Mesendoderm (in vitro differentiated cells): ENCODE results near the gene RNASEH2A.

Experiments
- DNase-seq: peaks from one replicate; pipeline ENCODE4 v3.0.0; 2013
- H2AK5ac ChIP-seq: 2 replicates; pipeline ENCODE4 v1.6.1; 2013; ENCODE audit warnings: low read length, inconsistent platforms
- H2BK120ac ChIP-seq: 2 replicates; pipeline ENCODE4 v1.6.1; 2013; ENCODE audit warnings: low read depth, mild to moderate bottlenecking, low read length, moderate library complexity, mixed read lengths
- H2BK15ac ChIP-seq: replicated peaks from 2 replicates; pipeline ENCODE4 v1.6.1; 2013; ENCODE audit warnings: low read depth, mild to moderate bottlenecking, moderate library complexity
- H2BK5ac ChIP-seq: 2 replicates; pipeline ENCODE4 v1.6.1; 2013; ENCODE audit warnings: low read length, inconsistent platforms
- H3K18ac ChIP-seq: 2 replicates; pipeline ENCODE4 v1.6.1; 2013; ENCODE audit warnings: mild to moderate bottlenecking, low read length, mixed read lengths
- H3K23ac ChIP-seq: one replicate; pipeline ENCODE4 v1.6.1; 2013; ENCODE audit warnings: low read length
- H3K27ac ChIP-seq: 2 replicates; pipeline ENCODE4 v1.5.1; 2013; ENCODE audit warnings: low read depth, mild to moderate bottlenecking, inconsistent platforms, low read length, moderate library complexity
- H3K27me3 ChIP-seq: 2 replicates; pipeline ENCODE4 v1.6.1; 2013; ENCODE audit warnings: low read length, control low read depth, mild to moderate bottlenecking, inconsistent platforms; ENCODE audit not compliant: insufficient read depth, poor library complexity
- H3K36me3 ChIP-seq: 2 replicates; pipeline ENCODE4 v1.6.1; 2013; ENCODE audit warnings: low read length, inconsistent platforms; ENCODE audit not compliant: control insufficient read depth, insufficient read depth
- H3K4ac ChIP-seq: one replicate; pipeline ENCODE4 v1.6.1; 2013; ENCODE audit warnings: low read depth, mild to moderate bottlenecking, low read length, moderate library complexity
- H3K4me1 ChIP-seq: 2 replicates; pipeline ENCODE4 v1.6.1; 2013; ENCODE audit warnings: low read depth, low read length, inconsistent platforms; ENCODE audit not compliant: control insufficient read depth
- H3K4me2 ChIP-seq: 2 replicates; pipeline ENCODE4 v1.6.1; 2013; ENCODE audit warnings: low read length
- H3K4me3 ChIP-seq: 2 replicates; pipeline ENCODE4 v1.5.1; 2013; ENCODE audit warnings: mild to moderate bottlenecking, low read length
- H3K56ac ChIP-seq: one replicate; pipeline ENCODE4 v1.6.1; 2013; ENCODE audit warnings: low read length
- H3K79me1 ChIP-seq: 2 replicates; pipeline ENCODE4 v1.6.1; 2013; ENCODE audit warnings: low read length, inconsistent platforms
- H3K79me2 ChIP-seq: 2 replicates; pipeline ENCODE4 v1.6.1; 2013; ENCODE audit warnings: mild to moderate bottlenecking, low read length; ENCODE audit not compliant: control insufficient read depth, insufficient read depth
- H3K9ac ChIP-seq: 2 replicates; pipeline ENCODE4 v1.6.1; 2013; ENCODE audit warnings: low read length, inconsistent platforms
- H4K5ac ChIP-seq: one replicate; pipeline ENCODE4 v1.6.1; 2013; ENCODE audit warnings: low read length
- H4K8ac ChIP-seq: one replicate; pipeline ENCODE4 v1.6.1; 2013; ENCODE audit warnings: low read depth, mild to moderate bottlenecking, control low read depth, low read length, moderate library complexity
- WGBS: extraction: QIAGEN DNeasy Blood & Tissue Kit; methylation state at CpG from one replicate; pipeline ENCODE4 v1.1.7; 2013; ENCODE audit warnings: low lambda C conversion rate, missing lambda C conversion rate; ENCODE audit not compliant: insufficient coverage; ENCODE audit errors: extremely low coverage; 5-methylcytosine and 5-hydroxymethylcytosine counted together

The RNASEH2A gene

GRCh38 chr19:12779162-12779993 lies 27.0 kb upstream of the RNASEH2A start:
- H3K79me1 ChIP-seq = no peaks in the 10 kb centered on the region
- no peak overlapping the region for H3K18ac ChIP-seq
- H3K27me3 ChIP-seq = no peaks in the 10 kb centered on the region
- no peak overlapping the region for H3K4me2 ChIP-seq
- no peak overlapping the region for H3K23ac ChIP-seq
- H3K36me3 ChIP-seq = no peaks in the 10 kb centered on the region
- no CpG with 5 or more reads among the region's 15 CpGs for WGBS
- peak overlapping the region; percentile 78 for H3K9ac ChIP-seq
- DNase-seq = peak; percentile 71
- peak overlapping the region; percentile 6 for H3K4ac ChIP-seq
- no peak overlapping the region for H4K5ac ChIP-seq
- no peaks in the 10 kb centered on the region for H3K79me2 ChIP-seq
- H3K56ac ChIP-seq = peak overlapping the region; percentile 95
- no peak overlapping the region for H2BK5ac ChIP-seq
- no peak overlapping the region for H2BK15ac ChIP-seq
- H2BK120ac ChIP-seq = no peak overlapping the region
- no peak overlapping the region for H3K4me3 ChIP-seq
- H2AK5ac ChIP-seq = no peak overlapping the region
- peak overlapping the region; percentile 36 for H3K27ac ChIP-seq
- H4K8ac ChIP-seq = no peak overlapping the region
- H3K4me1 ChIP-seq = peaks cover 12% of the 10 kb centered on the region

DNA sequence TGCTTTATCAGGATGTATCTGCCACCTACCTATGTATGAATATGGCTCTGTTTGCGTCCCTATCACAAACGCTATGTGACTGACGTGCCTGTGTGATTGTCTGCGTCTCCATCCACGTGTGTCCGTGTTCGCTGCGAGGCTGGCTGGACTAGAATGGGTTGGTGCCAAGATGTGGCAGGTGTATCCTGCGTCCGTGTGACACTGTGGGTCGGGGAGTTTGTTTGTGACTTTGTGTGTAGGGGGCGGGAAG lies 24.3 kb upstream of the RNASEH2A start:
- Histone ChIP-seq H3K27me3 (no peaks in the 10 kb centered on the region), H3K79me1 (no peaks in the 10 kb centered on the region), H3K56ac (peak overlapping the region; percentile 82), H3K4ac (no peak overlapping the region), H3K36me3 (no peaks in the 10 kb centered on the region), H2BK5ac (no peak overlapping the region), H4K8ac (no peak overlapping the region), H3K4me3 (no peak overlapping the region), H3K23ac (no peak overlapping the region), H2BK120ac (no peak overlapping the region), H2AK5ac (no peak overlapping the region), H3K4me2 (peak overlapping the region; percentile 83), H3K18ac (no peak overlapping the region), H3K9ac (peak overlapping the region; percentile 77), H2BK15ac (no peak overlapping the region), H3K4me1 (peaks cover 12% of the 10 kb centered on the region), H3K27ac (no peak overlapping the region), H4K5ac (no peak overlapping the region), H3K79me2 (no peaks in the 10 kb centered on the region)
- WGBS = no CpG with 5 or more reads among the region's 12 CpGs
- DNase-seq = no peak

DNA sequence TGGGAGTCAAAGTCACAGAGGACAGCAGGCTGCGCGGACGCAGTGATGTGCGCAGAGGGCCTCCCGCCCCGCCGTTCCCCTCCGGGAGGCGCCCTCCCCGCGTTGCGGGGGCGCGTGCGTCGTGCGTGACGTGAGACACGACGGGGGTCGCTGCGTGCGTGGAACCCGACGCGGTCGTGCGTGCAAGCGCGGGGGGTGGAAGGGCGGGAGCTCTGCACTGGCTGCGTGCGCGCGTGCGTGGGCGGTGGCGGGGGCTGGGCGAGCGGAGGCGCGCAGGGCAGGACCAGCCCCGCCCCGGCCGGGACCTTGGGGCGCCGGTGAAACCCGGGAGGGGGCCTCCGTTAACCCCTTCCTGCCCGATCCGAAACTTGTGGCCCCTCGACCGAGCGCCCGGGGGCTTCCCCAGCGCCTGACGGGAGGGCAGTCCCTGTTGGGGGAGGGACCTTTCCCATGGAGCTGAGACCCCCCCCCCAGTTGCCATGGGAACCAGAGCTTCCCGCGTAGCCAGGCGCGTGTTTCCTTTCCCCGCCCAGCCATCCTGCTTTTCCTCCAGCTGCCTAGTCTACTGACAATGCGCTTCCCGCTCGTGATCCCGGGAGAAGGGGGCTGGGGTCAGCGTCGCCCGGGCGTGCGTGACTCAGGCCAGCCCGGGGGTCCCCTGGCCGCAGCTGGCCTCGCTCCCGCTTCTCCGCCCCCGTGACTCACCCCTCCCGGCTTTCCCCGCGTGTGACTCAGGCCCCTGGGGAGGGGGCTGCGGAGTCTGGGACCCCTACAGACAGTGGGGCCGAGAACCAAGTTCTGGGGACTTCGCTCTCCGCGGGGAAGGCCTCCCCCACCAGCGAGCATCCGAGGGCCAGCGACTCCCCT lies 23.7 kb upstream of the RNASEH2A start:
- Histone ChIP-seq H2BK5ac (no peak overlapping the region), H3K4me1 (peaks cover 12% of the 10 kb centered on the region), H3K36me3 (no peaks in the 10 kb centered on the region), H3K27ac (peak overlapping the region; percentile 43), H3K18ac (peak overlapping the region; percentile 69), H3K79me2 (no peaks in the 10 kb centered on the region), H3K9ac (peak overlapping the region; percentile 77), H3K79me1 (no peaks in the 10 kb centered on the region), H4K5ac (no peak overlapping the region), H2BK15ac (no peak overlapping the region), H2AK5ac (no peak overlapping the region), H3K23ac (no peak overlapping the region), H3K4me3 (peak overlapping the region; percentile 39), H4K8ac (no peak overlapping the region), H2BK120ac (no peak overlapping the region), H3K4me2 (peak overlapping the region; percentile 83), H3K27me3 (no peaks in the 10 kb centered on the region), H3K56ac (peak overlapping the region; percentile 82), H3K4ac (peak overlapping the region; percentile 89)
- WGBS = no CpG with 5 or more reads among the region's 88 CpGs
- DNase-seq = peak; percentile 67

GRCh38 chr19:12783291-12783848 lies 23.0 kb upstream of the RNASEH2A start:
- DNase-seq = no peak
- H3K18ac ChIP-seq = peak overlapping the region; percentile 69
- no peak overlapping the region for H4K8ac ChIP-seq
- H2BK15ac ChIP-seq = no peak overlapping the region
- H3K4me2 ChIP-seq = peak overlapping the region; percentile 22
- peak overlapping the region; percentile 11 for H3K27ac ChIP-seq
- WGBS = no CpG with 5 or more reads among the region's 16 CpGs
- H3K79me1 ChIP-seq = no peaks in the 10 kb centered on the region
- H3K4me1 ChIP-seq = peaks cover 13% of the 10 kb centered on the region
- H3K4me3 ChIP-seq = no peak overlapping the region
- peak overlapping the region; percentile 82 for H2AK5ac ChIP-seq
- peak overlapping the region; percentile 77 for H3K9ac ChIP-seq
- H2BK120ac ChIP-seq = no peak overlapping the region
- no peak overlapping the region for H2BK5ac ChIP-seq
- peak overlapping the region; percentile 89 for H3K4ac ChIP-seq
- H4K5ac ChIP-seq = no peak overlapping the region
- H3K36me3 ChIP-seq = no peaks in the 10 kb centered on the region
- no peaks in the 10 kb centered on the region for H3K79me2 ChIP-seq
- no peak overlapping the region for H3K23ac ChIP-seq
- H3K27me3 ChIP-seq = no peaks in the 10 kb centered on the region
- peak overlapping the region; percentile 82 for H3K56ac ChIP-seq

DNA sequence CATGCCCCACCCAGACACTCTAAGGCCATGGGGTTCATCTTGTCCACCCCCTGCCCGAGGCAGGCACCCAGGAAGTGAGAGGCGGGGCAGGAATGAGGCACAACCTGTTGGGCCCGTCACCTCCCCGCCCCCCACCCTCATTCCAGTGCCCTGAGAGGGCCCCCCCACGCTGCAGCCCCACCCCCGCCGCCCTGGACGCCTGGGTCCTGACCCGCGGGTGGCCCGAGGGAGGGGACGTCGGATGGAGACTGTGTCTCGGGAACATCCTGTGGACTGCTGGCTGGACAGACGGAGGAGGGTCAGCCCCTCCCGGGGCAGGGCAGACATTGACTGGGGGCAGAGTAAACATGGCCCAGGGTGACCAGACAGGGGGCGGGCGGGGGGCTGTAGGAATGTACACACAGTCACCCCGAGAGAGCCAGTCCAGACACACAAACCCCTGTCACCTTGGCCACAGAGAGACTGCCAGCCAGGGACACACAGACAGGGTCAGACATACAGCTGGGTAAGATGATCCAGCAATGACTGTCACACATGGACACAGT lies 22.5 kb upstream of the RNASEH2A start:
- peaks cover 14% of the 10 kb centered on the region for H3K4me1 ChIP-seq
- peak overlapping the region; percentile 55 for H3K9ac ChIP-seq
- peak overlapping the region; percentile 46 for H3K18ac ChIP-seq
- no peak overlapping the region for H2BK5ac ChIP-seq
- no peak for DNase-seq
- no peak overlapping the region for H4K8ac ChIP-seq
- H4K5ac ChIP-seq = no peak overlapping the region
- no peak overlapping the region for H3K27ac ChIP-seq
- peak overlapping the region; percentile 82 for H2AK5ac ChIP-seq
- WGBS = no CpG with 5 or more reads among the region's 19 CpGs
- no peak overlapping the region for H3K4me3 ChIP-seq
- H3K23ac ChIP-seq = no peak overlapping the region
- H2BK120ac ChIP-seq = no peak overlapping the region
- H3K27me3 ChIP-seq = no peaks in the 10 kb centered on the region
- no peak overlapping the region for H2BK15ac ChIP-seq
- H3K4ac ChIP-seq = peak overlapping the region; percentile 10
- no peaks in the 10 kb centered on the region for H3K36me3 ChIP-seq
- no peak overlapping the region for H3K4me2 ChIP-seq
- H3K79me1 ChIP-seq = no peaks in the 10 kb centered on the region
- no peaks in the 10 kb centered on the region for H3K79me2 ChIP-seq
- peak overlapping the region; percentile 77 for H3K56ac ChIP-seq
